GM20431 (cell line): ENCODE measurements around the gene CHN1.

Experiments
- in situ Hi-C: fragments of 300-500 bp; cut with MseI, MboI; formaldehyde crosslinking; loops from one replicate; pipeline ENCODE4 v1.15.0; 2020; ENCODE audit warnings: low sequenced_read_pairs; ENCODE audit not compliant: unreplicated experiment

The CHN1 gene, protein sequence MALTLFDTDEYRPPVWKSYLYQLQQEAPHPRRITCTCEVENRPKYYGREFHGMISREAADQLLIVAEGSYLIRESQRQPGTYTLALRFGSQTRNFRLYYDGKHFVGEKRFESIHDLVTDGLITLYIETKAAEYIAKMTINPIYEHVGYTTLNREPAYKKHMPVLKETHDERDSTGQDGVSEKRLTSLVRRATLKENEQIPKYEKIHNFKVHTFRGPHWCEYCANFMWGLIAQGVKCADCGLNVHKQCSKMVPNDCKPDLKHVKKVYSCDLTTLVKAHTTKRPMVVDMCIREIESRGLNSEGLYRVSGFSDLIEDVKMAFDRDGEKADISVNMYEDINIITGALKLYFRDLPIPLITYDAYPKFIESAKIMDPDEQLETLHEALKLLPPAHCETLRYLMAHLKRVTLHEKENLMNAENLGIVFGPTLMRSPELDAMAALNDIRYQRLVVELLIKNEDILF

DNA sequence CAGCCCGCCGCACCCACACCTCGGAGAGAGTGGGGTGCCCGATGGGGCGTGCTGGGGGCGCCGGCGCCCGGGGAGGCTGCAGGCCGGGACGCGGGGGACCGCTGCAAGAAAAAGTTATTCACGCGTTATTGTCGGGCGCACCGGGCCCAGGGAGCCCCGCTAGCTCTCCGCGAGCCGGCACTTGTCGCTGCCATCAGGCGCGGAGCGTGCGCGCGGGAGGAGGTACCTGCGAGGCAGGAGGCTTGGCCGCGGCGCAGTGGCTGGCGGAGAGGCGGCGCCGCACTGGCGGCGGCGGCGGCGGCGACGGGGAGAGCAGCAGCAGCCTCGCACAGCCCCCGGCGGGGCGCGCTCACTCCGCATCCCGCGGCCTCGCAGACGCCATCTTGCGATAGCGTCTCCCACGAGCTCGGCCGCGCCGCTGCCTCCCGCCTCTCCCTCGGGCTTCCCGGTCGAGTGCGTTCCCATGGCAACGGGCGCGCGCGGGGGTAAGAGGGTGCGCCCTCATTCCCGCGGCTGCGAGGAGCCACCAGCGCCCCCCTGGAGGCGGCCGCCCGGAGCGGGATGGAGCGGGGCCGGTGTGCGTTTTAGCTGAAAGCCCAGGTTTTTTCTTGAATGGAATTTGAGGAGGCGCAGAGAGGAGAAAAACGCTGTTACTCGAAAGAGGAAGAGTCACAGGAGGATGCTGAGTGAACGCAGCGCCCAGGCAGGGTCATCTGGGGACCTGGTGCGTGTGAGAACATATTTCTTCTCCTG is at the start of gene CHN1:
Gene CHN1, minus strand, starts transcription at position 402 of the 753 bp plus-strand sequence. CDS start 469 bp downstream, outside the sequence.
- in situ Hi-C loops: no loop called here

DNA sequence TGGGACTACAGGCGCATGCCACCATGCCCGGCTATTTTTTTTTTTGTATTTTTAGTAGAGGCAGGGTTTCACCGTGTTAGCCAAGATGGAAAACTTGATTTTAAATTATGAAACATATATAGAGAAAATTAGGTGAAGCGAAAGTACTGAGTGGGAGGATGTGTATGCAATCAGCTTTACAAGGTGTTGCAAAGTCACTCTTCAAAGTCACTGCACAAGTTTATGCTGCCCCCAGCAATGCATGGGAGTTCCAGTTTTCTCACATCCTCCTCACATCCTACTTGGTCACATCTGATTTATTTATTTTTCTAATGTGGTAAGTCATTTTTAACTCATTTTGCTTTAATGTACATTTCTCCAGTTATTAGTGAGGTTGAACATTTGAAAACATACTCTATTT is 49.2 kb upstream of the CHN1 start:
- in situ Hi-C loops: no loop called here

DNA sequence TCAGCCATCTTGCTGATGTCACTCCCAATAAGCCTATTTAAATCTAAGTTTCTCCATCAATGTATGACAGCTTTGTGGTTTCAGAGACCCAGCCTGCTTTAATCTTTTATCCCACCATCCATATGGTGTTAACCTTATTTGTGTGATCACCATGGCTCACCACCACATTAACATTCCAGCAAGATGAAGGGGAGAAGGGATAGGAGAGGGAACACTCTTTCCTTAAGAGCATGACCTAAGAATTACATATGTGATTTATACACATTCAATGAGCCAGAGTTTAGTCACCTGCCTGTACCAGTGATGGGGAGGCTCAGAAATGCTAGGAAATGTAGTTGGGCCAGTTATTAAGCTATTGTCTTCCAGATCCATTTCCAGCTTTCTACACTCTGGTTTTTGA is 44.5 kb upstream of the CHN1 start:
- in situ Hi-C loops: no loop called here

DNA sequence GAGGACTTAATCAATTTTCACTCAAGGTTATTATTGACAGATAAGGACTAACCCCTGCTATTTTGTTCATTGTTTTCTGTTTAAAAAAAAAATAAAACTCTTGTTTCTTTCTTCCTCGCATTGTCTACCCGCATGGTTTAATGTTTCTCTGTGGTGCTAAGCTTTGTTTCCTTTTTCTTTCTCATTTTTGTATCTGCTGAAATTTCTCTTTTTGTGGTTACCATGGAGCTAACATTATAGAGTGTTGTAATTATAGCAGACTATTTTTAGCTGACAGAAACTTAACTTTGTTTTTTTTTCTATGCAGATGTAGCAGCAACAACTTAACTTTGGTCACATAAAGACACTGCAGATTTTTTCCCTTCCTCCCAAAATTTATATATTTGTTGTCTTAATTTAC is 43.1 kb upstream of the CHN1 start:
- in situ Hi-C loops: no loop called here

DNA sequence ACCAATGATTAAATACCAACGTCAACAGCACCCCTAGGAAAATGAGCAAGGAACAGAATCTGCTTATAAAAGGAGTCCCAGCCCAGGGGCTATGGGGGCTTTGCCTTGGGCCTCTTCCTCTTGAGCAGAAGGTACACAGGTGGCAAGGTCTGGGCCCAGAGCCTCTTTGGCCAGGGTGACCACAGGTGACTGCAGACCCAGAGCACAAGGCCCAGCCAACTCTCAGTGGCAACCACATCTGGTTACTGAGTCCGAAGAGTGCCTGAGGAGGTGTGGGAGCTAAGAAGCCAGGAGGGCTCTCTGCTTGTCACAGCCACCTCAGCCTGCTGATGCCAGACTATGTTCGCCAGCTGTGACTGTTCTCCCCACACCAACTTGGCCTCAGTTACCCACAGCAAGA is 34.3 kb upstream of the CHN1 start:
- in situ Hi-C loops: no loop called here

DNA sequence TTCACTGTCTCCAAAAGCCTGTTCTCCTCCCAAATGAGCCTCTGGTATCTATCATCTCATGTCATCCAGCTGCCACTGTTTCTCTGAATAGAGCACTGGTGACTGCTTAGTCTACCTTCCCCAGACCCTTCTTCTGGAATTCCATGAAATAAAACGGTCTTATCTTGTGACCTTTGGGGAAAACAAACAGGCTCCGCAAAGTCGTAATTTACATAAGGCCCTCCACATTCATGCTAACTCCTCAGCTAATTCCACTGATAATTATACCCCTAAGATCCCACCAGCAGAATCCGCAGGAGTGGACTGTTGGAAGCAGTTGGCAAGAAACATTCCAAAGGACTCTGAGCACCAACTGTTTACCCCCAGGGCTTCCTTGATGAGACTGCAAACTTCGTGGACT is 33.9 kb upstream of the CHN1 start:
- in situ Hi-C loops: no loop called here

DNA sequence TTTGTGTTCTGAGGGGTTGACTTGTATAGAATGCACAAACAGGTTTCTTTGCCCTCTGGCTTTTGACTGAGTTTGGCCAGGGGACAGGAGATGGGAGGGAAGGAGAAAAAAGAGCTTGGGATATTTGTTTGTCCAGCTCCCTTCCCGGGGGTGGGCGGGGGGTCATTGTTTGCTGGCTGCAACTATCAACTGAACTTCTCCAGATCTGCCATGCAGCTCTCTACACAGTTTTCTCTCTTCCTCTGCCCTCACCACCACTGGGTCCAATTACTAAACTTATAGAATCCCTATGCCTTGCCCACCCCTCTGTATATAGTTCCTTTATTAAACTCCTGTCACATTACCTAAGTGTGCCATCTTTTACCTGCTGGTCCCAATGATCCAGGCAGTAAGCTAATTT is 32.8 kb upstream of the CHN1 start:
- in situ Hi-C loops: no loop called here

DNA sequence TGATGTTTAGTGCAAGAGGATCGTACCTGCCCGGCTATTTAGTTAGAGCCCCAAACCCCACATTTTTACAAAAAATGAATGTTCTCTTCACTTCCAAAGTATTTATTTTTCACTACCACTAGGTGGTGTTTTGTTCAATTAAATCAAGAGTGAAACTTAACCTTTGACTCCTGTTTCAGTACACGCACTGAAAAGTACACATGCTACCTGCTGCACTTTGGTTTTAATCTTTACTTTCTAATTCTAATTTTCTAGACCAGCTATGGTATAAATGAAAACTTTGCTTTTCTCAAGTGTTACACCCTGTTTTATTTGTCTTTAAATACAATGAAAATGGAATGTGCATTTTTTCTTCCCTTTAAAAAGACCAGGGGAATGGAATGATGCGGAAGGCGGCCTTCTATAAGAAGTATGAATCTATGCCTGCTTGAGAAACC is 31.4 kb upstream of the CHN1 start:
- in situ Hi-C loops: no loop called here

DNA sequence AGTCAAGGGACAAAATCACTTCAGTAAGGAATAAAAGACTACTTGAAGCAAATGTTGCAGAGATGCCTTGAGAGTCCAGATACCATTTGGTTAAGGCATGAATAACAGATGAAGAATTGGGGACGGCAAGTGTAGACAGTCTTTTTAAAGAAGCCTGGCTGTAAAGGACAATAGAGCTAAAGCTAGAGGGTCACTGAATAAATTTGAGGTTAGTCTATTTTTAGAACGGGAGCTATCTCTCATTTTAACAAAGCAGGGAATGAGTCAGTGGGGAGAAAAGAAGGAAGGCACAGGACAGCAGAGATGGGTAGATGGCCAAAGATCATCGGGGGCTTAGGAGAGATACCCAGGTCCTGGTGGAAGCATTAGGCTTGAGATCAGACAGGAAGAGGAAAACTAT is 30.6 kb upstream of the CHN1 start:
- in situ Hi-C loops: no loop called here

DNA sequence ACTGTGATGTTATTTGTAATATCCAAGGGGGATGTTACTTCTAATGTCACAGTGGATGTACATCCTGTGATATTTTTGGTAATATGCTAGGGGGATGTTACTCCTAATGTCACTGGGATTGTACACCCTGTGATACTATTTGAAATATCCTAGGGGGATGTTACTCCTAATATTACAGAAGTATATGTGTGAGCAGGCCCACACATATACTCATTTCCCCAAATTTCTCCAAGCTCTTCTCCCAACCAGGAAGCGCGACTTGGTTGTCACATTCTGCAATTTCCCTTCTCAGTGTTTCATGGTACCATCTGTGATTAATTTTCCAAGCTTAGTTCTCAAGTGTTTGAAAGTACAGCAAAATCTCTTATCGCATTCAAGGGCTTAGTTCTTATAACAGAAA is 29.5 kb upstream of the CHN1 start:
- in situ Hi-C loops: no loop called here

DNA sequence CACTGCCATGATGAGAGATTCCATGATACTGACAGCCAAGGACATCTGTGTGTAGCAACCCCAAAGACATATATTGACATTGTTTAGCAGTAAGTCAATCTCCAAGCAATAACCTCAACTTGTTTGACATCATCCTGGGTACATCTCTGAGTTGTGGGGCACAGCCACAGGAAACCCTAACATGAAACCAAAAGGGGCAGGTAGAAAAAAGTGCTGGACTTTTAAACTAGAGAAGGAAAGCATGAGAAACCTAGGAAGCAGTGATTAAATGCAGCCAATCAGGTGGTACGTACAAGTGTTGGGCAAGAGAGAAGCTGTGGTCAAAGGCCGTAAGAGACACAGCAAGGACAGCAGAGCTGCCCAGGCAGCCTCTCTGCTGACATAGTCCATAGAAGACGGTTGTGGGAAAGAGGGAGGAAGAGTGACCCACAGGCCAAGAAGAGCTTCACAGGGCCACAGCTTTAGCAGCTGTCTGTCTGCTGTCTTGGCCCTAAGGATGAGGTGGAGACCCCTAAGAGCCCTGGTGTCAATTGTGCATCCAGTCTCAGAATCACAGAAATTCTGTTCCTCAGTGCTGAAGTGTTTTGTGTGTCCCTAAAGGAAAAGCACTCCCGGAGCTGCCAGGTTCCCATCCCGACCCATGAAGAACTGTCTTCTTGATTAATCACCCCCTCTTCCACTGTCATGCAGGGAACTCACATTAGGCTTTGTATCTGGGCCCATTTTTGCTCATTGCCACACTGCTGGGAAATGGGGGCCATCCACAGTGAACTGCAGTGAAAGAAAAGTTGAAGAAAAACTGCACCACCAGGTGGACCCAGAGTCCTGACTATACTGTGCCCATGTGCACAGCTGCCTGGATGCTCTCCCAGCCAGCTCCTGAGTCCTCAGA is 25.4 kb upstream of the CHN1 start:
- in situ Hi-C loops: no loop called here

DNA sequence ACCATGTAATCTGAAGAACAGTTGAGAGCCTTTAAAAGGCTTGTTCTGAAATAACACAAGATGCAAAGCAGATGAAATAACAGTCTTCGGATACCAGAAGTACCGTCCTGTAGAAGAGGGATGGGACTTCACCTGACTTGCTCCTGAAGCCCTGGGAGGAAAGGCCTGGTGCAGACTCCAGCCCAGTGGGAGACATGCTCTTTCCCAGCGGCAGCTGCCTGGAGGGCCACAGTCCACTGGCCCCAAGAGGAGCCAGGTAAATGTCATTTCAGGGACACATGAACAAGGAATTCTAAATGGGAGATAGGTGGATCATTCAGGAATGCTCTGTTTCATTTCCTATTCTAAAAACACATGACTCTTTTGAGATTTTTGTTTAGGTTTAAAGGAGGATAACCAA is 22.6 kb upstream of the CHN1 start:
- in situ Hi-C loops: no loop called here

DNA sequence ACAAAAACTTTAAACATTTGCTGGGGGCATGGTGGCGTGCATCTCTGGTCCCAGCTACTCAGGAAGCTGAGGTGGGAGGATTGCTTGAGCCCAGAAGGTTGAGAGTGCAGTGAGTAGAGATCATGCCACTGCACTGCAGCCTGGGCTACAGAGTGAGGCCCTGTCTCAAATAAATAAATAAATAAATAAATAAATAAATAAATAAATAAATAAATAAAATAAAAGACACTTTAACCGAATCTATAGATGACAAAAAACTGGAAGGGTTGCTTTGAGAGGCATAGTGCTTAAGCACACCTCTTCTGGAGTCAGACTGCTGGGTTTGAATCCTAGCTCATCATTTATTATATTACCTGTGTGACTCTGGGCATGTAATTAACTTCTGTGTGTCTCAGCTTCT is 21.2 kb upstream of the CHN1 start:
- in situ Hi-C loops: no loop called here

DNA sequence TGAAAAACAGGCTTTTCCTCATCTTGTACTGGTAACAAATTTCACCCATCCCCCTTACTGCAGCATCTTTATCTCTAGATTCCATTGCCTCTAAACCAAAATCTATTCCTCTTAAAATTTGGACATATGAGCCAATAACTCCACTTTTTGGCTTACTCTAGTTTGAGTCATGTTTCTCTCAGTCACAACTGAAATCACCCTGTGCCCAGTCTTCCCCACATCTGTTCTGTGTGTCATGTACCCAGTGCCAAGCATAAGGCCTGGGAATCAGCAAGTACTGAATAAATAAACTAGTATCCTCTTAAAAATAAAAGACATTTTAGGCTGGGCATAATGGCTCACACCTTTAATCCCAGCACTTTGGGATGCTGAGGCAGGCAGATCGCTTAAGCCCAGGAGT is 20.8 kb upstream of the CHN1 start:
- in situ Hi-C loops: no loop called here

DNA sequence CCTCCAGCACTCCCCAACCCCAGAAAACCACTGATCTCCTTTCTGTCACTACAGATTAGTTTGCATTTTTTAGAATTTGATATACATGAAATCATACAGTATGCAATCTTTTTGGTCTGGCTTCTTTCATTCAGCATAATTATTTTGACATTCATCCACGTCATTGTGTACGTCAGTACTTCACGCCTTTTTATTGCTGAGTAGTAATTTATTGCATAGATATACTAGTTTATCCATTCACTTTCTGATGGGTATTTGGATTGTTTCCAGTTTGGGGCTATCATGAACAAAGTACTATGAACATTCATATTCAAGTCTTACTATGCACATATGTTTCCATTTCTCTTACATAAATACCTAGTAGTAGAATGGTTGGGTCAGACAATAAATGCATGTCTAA is 20.1 kb upstream of the CHN1 start:
- in situ Hi-C loops: no loop called here

DNA sequence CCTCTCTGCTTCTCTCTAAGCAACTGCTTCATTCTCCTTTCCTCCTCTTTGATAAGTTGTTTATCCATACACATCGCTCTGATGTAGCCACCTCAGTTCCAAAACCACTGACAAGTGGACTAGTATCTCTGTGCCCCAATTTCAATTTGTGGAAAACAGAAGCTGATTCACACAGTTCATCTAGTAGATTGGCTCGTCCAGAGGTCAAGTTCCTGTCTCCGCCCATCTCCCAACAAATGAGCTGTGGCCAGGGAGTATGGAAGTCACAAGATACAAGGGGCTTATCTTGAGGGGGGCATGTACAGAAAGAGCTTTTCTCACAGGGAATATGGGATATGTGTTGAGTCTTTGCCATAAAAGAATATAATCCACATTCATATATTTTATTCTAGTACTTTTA is 17.7 kb upstream of the CHN1 start:
- in situ Hi-C loops: no loop called here

DNA sequence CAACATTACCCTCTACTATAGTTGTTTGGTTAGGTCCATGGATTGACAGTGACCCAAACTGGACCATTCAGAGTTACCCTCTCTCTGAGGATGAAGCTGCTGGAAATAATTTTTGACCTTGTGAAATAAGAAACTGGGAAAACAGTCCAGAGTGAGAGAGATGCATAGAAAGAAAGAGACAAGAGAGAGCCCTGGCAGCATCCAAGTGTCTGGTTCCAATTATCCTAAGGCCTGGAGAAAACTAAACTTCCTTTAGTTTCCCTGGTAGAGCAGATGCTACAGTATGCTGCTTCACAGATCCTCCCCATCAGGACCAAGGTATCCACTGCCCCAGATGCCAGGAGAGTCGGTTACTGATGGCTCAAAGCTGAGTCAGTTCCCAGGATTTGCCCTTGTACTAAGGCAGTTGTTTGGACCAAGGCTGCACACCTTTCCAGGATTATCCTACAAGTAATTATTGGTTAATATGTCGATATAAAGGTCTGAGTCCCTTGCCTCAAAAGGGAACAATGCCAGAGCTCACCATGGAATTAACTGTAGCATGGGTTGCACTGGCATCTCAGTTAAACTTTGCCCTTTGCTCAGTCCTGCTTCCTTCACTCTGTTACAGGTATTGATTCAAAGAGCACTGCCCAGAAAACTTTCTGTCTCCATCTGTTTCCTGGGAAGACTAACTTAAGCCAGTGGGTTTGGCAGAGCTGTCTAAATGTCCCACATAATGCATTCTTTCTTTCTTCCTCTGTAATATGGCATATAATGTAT is 14.6 kb upstream of the CHN1 start:
- in situ Hi-C loops: no loop called here

DNA sequence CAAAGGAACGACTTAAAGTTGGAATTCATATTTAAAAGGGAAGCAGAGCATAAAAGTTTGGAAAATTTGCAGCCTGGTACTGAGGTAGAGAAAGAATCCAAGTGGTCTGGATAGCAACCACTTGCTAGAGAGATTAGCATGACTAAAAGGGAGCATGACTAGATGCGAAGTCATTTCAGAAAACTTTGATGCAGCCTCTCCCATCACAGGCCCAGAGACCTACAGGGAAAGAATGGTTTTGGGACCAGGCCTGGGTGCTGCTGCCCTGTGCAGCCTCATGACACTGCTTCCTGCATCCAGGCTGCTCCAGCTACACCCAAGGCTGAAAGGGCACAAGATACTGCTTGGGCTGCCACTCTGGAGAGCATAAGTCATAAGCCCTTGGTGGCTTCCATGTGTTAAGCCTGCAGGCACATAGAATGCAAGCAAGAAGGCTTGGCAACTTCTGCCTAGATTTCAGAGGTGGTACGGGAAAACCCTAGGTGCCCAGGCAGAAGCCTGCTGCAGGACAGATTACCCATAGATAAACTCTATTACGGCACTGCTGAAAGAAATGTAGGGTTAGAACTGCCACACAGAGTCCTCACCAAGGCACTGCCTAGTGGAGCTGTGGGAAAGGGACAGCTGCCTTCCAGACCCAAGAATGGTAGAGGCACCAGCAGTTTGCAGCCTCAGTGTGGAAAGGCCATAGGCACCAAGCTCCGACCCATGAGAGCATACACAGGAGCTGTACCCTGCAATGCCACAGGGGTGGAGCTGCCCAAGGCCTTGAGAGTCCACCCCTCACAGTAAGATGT is 12.6 kb upstream of the CHN1 start:
- in situ Hi-C loops: no loop called here

DNA sequence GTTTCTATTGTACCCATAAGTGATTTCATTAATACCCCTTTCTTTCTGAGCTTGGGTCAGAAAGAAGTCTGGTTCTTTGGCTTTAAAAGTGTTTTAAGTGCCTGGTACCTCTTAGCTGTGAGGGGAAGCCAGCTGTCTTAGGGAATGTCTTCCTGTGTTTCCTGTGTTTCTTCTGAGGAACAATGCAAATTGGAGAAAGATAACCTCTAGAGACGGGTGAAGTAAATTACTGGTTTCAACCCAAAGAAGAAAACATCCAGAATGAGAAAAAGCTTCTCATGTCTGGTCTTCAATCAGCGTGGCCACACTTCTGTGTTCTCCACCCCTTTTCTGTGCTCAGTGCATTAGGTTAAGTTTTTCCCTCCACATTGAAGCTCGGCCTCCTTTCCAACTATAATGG is 10.2 kb upstream of the CHN1 start:
- in situ Hi-C loops: no loop called here
